MCF 10A (cell line): ENCODE measurements around the gene S100A2. TPM values are rescaled to one million over a fixed set of nuclear protein-coding genes. Genes with fewer than 3 reads are reported as not detected.

Experiments
- BruUV-seq: library from RNA; stranded (reverse); fragments of 400-500 nt; replicated peaks from 2 replicates; lab custom pipeline; 2021; lab: Mats Ljungman, UMichigan
- CTCF ChIA-PET: fragments of 300-600 bp; sonication (Branson Sonifier 250); formaldehyde crosslinking; extraction: SDS; loops from one replicate; lab custom pipeline; 2021; ENCODE audit warnings: antibody characterized with exemption, inconsistent platforms; lab: Yijun Ruan, JAX
- POLR2A ChIA-PET: fragments of 300-600, 350-650 bp; sonication (Branson Sonifier 250); formaldehyde crosslinking; extraction: SDS; loops from one replicate; lab custom pipeline; 2020; ENCODE audit warnings: antibody characterized with exemption, inconsistent platforms; lab: Yijun Ruan, JAX
- DNase-seq: peaks from one replicate; pipeline ENCODE4 v3.0.0-alpha.2; 2018; ENCODE audit not compliant: unreplicated experiment
- H3K27ac Mint-ChIP-seq: one replicate; pipeline ENCODE4 v1.8.0; 2022; ENCODE audit warnings: mild to moderate bottlenecking, low read depth, mixed read lengths; ENCODE audit not compliant: unreplicated experiment
- H3K27me3 Mint-ChIP-seq: one replicate; pipeline ENCODE4 v1.8.0; 2022; ENCODE audit warnings: mixed read lengths; ENCODE audit not compliant: insufficient read depth, unreplicated experiment
- H3K36me3 Mint-ChIP-seq: one replicate; pipeline ENCODE4 v1.8.0; 2022; ENCODE audit warnings: mild to moderate bottlenecking, moderate library complexity, mixed read lengths; ENCODE audit not compliant: insufficient read depth, unreplicated experiment
- H3K4me1 Mint-ChIP-seq: one replicate; pipeline ENCODE4 v1.8.0; 2022; ENCODE audit warnings: mixed read lengths; ENCODE audit not compliant: insufficient read depth, unreplicated experiment
- H3K4me3 Mint-ChIP-seq: one replicate; pipeline ENCODE4 v1.8.0; 2022; ENCODE audit warnings: mild to moderate bottlenecking, moderate library complexity, mixed read lengths; ENCODE audit not compliant: unreplicated experiment
- H3K9me3 Mint-ChIP-seq: one replicate; pipeline ENCODE4 v1.8.0; 2022; ENCODE audit warnings: mixed read lengths; ENCODE audit not compliant: unreplicated experiment
- intact Hi-C: fragments of 100-400 bp; cut with micrococcal nuclease; formaldehyde crosslinking; loops from 2 replicates; pipeline ENCODE4 v1.14.1; 2022
- total RNA-seq: library from RNA; stranded (reverse); gene quantifications from 2 replicates; pipeline ENCODE4 v1.2.3, GENCODE V29; 2022
- TF ChIP-seq, protein P1 (sequence below): fragments of 200-600 bp; IDR thresholded peaks from one replicate; pipeline ENCODE4 v1.8.0; 2022; ENCODE audit warnings: antibody characterized with exemption, mild to moderate bottlenecking; ENCODE audit not compliant: unreplicated experiment

S100A2 gene
- total RNA-seq, 1 experiment from 2014 or later, result 5,064 TPM

DNA sequence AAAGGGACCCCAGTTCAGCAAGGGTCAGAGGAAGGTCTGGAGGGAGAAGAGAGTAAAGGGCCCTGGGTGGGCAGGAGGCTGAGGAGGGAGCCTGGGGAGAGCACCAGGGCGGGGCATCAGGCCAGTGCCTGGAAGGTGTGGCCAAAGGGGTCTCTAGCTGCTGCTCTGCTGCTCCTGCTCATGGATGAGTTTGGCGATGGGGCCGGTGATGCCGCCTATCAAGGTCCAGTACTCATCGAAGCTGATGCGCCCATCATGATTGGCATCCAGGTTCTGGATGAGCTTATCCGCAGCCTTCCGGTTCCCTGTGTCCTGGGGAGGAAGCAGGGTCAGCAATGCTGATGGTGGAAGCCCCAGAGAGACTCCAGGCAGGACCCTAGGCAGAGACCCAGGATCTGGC is 41.7 kb upstream of the S100A2 start:
- CTCF ChIA-PET, result interaction anchor here (0.7 to 3.3 kb wide), 10 partner anchors 9 to 1034 kb away, joined by 3 to 17 read pairs (median 4); partner anchors contain the start of genes NPR1, S100A13 and S100A14
- no peak for DNase-seq
- no peaks in the 10 kb centered on the region for H3K9me3 Mint-ChIP-seq
- H3K4me1 Mint-ChIP-seq, result peaks cover 38% of the 10 kb centered on the region
- no peak overlapping the region for H3K27ac Mint-ChIP-seq
- peaks cover 62% of the 10 kb centered on the region for H3K36me3 Mint-ChIP-seq
- H3K4me3 Mint-ChIP-seq, result no peak overlapping the region
- no peaks in the 10 kb centered on the region for H3K27me3 Mint-ChIP-seq
- BruUV-seq, result no TSS peak
- POLR2A ChIA-PET, result interaction anchor here (0.7 to 27.9 kb wide), 9 partner anchors 10 to 370 kb away, joined by 3 to 1272 read pairs (median 6); partner anchors contain the start of genes CHTOP, ILF2, JTB and S100A1
- intact Hi-C loops, result no loop called here
- TF ChIP-seq, protein P1, sequence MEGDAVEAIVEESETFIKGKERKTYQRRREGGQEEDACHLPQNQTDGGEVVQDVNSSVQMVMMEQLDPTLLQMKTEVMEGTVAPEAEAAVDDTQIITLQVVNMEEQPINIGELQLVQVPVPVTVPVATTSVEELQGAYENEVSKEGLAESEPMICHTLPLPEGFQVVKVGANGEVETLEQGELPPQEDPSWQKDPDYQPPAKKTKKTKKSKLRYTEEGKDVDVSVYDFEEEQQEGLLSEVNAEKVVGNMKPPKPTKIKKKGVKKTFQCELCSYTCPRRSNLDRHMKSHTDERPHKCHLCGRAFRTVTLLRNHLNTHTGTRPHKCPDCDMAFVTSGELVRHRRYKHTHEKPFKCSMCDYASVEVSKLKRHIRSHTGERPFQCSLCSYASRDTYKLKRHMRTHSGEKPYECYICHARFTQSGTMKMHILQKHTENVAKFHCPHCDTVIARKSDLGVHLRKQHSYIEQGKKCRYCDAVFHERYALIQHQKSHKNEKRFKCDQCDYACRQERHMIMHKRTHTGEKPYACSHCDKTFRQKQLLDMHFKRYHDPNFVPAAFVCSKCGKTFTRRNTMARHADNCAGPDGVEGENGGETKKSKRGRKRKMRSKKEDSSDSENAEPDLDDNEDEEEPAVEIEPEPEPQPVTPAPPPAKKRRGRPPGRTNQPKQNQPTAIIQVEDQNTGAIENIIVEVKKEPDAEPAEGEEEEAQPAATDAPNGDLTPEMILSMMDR, result no peak

DNA sequence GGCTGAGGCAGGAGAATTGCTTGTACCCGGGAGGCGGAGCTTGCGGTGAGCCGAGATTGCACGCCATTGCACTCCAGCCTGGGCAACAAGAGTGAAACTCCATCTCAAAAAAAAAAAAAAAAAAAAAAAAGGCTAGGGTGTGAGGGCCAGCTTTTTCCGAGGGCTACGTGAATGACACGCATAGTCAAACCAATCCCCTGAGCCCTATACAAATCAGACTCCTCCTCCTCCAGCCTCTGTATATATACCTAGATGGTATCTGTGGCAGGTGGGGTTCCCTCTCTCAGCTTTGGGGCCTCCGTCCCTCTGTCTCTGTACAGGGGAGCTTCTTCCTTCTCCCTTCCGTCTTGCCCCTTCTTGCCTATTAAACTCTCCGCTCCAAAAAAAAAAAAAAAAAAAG is 40.5 kb upstream of the S100A2 start:
- DNase-seq, result no peak
- peaks cover 71% of the 10 kb centered on the region for H3K36me3 Mint-ChIP-seq
- peak overlapping the region; percentile 11 for H3K27ac Mint-ChIP-seq
- H3K4me1 Mint-ChIP-seq, result peaks cover 31% of the 10 kb centered on the region
- H3K9me3 Mint-ChIP-seq, result no peaks in the 10 kb centered on the region
- no peaks in the 10 kb centered on the region for H3K27me3 Mint-ChIP-seq
- intact Hi-C loops, result no loop called here
- CTCF ChIA-PET, result interaction anchor here (0.6 to 3.3 kb wide), 9 partner anchors 11 to 220 kb away, joined by 3 to 17 read pairs (median 4); partner anchors contain the start of genes NPR1, S100A1, S100A13 and S100A14
- POLR2A ChIA-PET, result interaction anchor here (0.6 to 27.9 kb wide), 5 partner anchors 13 to 355 kb away, joined by 3 to 1272 read pairs (median 6); partner anchors contain the start of genes CHTOP, S100A1, S100A13 and S100A14
- BruUV-seq, result no TSS peak
- no peak overlapping the region for H3K4me3 Mint-ChIP-seq
- TF ChIP-seq, protein P1, result no peak

DNA sequence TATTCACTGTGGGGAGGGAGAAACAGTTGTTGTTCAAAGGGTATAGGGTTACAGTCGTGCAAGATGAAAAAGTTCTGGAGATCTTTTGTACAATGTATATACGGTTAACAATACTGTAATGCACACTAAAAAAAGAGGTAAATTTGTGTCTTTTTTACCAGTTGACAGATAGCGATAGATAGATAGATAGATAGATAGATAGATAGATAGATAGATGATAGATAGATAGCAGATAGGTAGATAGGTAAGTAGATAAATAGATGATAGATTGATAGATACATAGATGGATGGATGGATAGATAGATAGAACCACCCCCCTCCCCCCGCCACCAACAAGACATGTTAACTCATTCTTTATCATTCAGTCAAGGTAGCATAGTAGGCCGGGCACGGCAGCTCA is 37.1 kb upstream of the S100A2 start:
- Mint-ChIP-seq H3K27ac (peak overlapping the region; percentile 3), H3K36me3 (peaks cover 65% of the 10 kb centered on the region), H3K9me3 (no peaks in the 10 kb centered on the region), H3K4me3 (no peak overlapping the region), H3K4me1 (peaks cover 3% of the 10 kb centered on the region), H3K27me3 (no peaks in the 10 kb centered on the region)
- POLR2A ChIA-PET, result interaction anchor here (0.6 to 27.9 kb wide), 8 partner anchors 10 to 33 kb away, joined by 3 to 1272 read pairs (median 4); partner anchors contain the start of genes CHTOP, S100A1, S100A13 and S100A14
- intact Hi-C loops, result no loop called here
- CTCF ChIA-PET, result interaction anchor here (1.0 to 2.2 kb wide), 6 partner anchors 10 to 30 kb away, joined by 3 to 16 read pairs (median 5); partner anchors contain the start of genes S100A13 and S100A16
- no peak for DNase-seq
- no TSS peak for BruUV-seq
- TF ChIP-seq, protein P1, result no peak

DNA sequence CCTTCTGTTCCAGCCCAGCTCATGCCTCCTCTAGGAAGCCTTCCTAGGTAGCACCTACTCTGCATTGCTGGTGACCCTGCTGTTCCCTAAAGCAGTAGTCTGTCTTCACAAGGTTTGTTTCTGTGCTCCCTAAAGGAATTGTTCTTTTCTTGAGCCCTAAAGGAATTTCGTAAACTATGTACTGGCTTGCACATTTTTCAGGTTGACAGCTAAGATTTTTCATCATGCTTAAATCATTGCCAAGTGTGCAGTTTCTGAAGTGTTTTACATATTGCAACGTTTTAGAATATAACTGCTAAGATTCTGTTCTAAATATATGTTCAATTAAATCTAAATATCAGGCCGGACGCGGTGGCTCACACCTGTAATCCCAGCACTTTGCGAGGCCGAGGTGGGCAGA is 34.2 kb upstream of the S100A2 start:
- CTCF ChIA-PET, result interaction anchor here (0.9 to 1.3 kb wide), 3 partner anchors 27 to 89 kb away, joined by 3 to 5 read pairs (median 3); no protein-coding TSS in a partner anchor
- BruUV-seq, result no TSS peak
- H3K27me3 Mint-ChIP-seq, result no peaks in the 10 kb centered on the region

More for the DNA sequence above, 34.2 kb upstream of the S100A2 start:
- TF ChIP-seq, protein P1, result no peak
- no peak overlapping the region for H3K27ac Mint-ChIP-seq
- peaks cover 12% of the 10 kb centered on the region for H3K4me1 Mint-ChIP-seq
- POLR2A ChIA-PET, result interaction anchor here (0.6 to 6.2 kb wide), 7 partner anchors 8 to 93 kb away, joined by 3 to 74 read pairs (median 8); partner anchors contain the start of genes CHTOP, S100A14, S100A16 and S100A2
- no peak overlapping the region for H3K4me3 Mint-ChIP-seq
- no peak for DNase-seq
- no peaks in the 10 kb centered on the region for H3K9me3 Mint-ChIP-seq
- intact Hi-C loops, result no loop called here
- peaks cover 39% of the 10 kb centered on the region for H3K36me3 Mint-ChIP-seq
